Uterus (tissue), 2 donors: Measurements from ENCODE around the gene ZNHIT3.

Experiments
- POLR2A ChIP-seq, 2 donors: fragments of 450-650 bp; IDR thresholded peaks; one replicate each; pipeline ENCODE4 v1.6.1; 2016; ENCODE audit warnings: antibody characterized with exemption in 2 of 2, mild to moderate bottlenecking in 1 of 2, moderate library complexity in 1 of 2
- TF ChIP-seq, protein P1 (sequence below), 4 experiments: fragments of 200-600 bp in 2 of 4; fragments of 450-650 bp in 2 of 4; sonication (generic) in 2 of 4; IDR thresholded peaks; one replicate each; pipeline ENCODE4 v1.5.1; 2016 to 2019; ENCODE audit warnings: antibody characterized with exemption in 4 of 4, mild to moderate bottlenecking in 2 of 4, moderate library complexity in 1 of 4

DNA sequence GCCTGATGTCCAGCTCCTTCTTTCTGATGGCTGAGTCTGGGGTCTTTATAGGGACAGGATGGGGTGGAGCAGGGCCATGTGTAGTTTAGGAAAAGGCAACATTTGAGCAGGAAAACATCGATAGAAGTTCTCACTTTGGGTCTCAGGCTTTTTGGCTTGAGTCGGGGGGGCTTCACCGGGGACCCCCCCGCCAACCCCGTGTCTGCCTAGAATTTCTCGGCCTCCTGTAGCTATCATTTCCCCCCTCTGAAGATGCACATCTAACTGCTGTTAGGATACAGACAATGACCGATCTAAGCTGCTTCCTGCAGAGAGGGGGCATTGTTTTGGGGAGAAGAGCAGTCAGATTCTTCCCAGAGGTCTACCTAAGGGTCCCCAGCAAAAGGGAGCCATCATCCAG, 16.7 kb upstream of the ZNHIT3 start:
- TF ChIP-seq POLR2A (IDR thresholded peaks at IDR 0.05), result no peak
- TF ChIP-seq, protein P1, sequence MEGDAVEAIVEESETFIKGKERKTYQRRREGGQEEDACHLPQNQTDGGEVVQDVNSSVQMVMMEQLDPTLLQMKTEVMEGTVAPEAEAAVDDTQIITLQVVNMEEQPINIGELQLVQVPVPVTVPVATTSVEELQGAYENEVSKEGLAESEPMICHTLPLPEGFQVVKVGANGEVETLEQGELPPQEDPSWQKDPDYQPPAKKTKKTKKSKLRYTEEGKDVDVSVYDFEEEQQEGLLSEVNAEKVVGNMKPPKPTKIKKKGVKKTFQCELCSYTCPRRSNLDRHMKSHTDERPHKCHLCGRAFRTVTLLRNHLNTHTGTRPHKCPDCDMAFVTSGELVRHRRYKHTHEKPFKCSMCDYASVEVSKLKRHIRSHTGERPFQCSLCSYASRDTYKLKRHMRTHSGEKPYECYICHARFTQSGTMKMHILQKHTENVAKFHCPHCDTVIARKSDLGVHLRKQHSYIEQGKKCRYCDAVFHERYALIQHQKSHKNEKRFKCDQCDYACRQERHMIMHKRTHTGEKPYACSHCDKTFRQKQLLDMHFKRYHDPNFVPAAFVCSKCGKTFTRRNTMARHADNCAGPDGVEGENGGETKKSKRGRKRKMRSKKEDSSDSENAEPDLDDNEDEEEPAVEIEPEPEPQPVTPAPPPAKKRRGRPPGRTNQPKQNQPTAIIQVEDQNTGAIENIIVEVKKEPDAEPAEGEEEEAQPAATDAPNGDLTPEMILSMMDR (IDR thresholded peaks at IDR 0.05), result no peak
